Parathyroid adenoma (tissue), 2 donors: ENCODE results near the gene PER2.

Experiments
- H2AFZ ChIP-seq: fragments of 300-600 bp; sonication (generic); one replicate; pipeline ENCODE4 v1.7.0; 2017; ENCODE audit warnings: antibody characterized with exemption, mild to moderate bottlenecking
- H3K27ac ChIP-seq: fragments of 300-600 bp; sonication (generic); one replicate; pipeline ENCODE4 v1.7.0; 2017
- H3K27me3 ChIP-seq: fragments of 300-600 bp; sonication (generic); one replicate; pipeline ENCODE4 v1.7.0; 2017; ENCODE audit warnings: low read length; ENCODE audit not compliant: control insufficient read depth, insufficient read depth
- H3K36me3 ChIP-seq: fragments of 300-600 bp; sonication (generic); one replicate; pipeline ENCODE4 v1.7.0; 2017; ENCODE audit warnings: low read length; ENCODE audit not compliant: control insufficient read depth, insufficient read depth
- H3K4me1 ChIP-seq: fragments of 300-600 bp; sonication (generic); one replicate; pipeline ENCODE4 v1.7.0; 2017; ENCODE audit warnings: control low read depth
- H3K4me2 ChIP-seq: fragments of 300-600 bp; sonication (generic); one replicate; pipeline ENCODE4 v1.7.0; 2017; ENCODE audit warnings: low read length
- H3K4me3 ChIP-seq: fragments of 300-600 bp; sonication (generic); one replicate; pipeline ENCODE4 v1.7.0; 2017; ENCODE audit warnings: low read depth, low read length
- H3K79me2 ChIP-seq: fragments of 300-600 bp; sonication (generic); one replicate; pipeline ENCODE4 v1.7.0; 2017; ENCODE audit warnings: control low read depth
- H3K9ac ChIP-seq: fragments of 300-600 bp; sonication (generic); one replicate; pipeline ENCODE4 v1.7.0; 2017; ENCODE audit warnings: mild to moderate bottlenecking
- H3K9me3 ChIP-seq: fragments of 300-600 bp; sonication (generic); one replicate; pipeline ENCODE4 v1.7.0; 2017; ENCODE audit warnings: low read length; ENCODE audit not compliant: control insufficient read depth
- TF ChIP-seq, protein P1 (sequence below): fragments of 300-600 bp; sonication (generic); IDR thresholded peaks from one replicate; pipeline ENCODE4 v1.7.0; 2017; ENCODE audit warnings: antibody characterized with exemption, mild to moderate bottlenecking
- donor health status: primary hyperparathyroidism.

PER2 gene

DNA sequence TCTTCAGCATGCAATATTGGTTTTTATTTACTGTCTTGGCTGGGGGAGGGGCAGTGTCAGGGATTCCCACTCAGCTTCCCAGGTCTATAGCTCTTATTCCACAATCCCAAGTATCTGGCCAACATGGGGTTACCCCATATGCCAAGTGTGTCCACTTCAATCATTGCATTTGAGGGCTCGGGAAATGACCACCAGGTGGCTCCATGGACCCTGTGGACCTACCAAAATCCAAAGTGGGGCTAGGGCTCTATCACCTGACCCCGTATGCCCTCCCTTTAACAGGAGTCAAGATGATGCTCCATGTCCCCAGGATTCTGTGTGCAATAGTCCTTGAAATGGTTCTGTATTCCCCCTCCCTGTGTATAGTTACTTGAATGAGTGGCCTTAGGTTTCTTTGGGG is 19.8 kb upstream of the PER2 start:
- H3K27me3 ChIP-seq: no peaks in the 10 kb centered on the region
- peaks cover 2% of the 10 kb centered on the region for H3K4me1 ChIP-seq
- H3K27ac ChIP-seq: no peak overlapping the region
- no peaks in the 10 kb centered on the region for H3K79me2 ChIP-seq
- no peaks in the 10 kb centered on the region for H3K36me3 ChIP-seq
- no peaks in the 10 kb centered on the region for H3K9me3 ChIP-seq
- no peak overlapping the region for H3K4me3 ChIP-seq
- H2AFZ ChIP-seq: no peak overlapping the region
- TF ChIP-seq, protein P1, sequence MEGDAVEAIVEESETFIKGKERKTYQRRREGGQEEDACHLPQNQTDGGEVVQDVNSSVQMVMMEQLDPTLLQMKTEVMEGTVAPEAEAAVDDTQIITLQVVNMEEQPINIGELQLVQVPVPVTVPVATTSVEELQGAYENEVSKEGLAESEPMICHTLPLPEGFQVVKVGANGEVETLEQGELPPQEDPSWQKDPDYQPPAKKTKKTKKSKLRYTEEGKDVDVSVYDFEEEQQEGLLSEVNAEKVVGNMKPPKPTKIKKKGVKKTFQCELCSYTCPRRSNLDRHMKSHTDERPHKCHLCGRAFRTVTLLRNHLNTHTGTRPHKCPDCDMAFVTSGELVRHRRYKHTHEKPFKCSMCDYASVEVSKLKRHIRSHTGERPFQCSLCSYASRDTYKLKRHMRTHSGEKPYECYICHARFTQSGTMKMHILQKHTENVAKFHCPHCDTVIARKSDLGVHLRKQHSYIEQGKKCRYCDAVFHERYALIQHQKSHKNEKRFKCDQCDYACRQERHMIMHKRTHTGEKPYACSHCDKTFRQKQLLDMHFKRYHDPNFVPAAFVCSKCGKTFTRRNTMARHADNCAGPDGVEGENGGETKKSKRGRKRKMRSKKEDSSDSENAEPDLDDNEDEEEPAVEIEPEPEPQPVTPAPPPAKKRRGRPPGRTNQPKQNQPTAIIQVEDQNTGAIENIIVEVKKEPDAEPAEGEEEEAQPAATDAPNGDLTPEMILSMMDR: peak; percentile 43
- H3K4me2 ChIP-seq: no peak overlapping the region
- no peak overlapping the region for H3K9ac ChIP-seq

DNA sequence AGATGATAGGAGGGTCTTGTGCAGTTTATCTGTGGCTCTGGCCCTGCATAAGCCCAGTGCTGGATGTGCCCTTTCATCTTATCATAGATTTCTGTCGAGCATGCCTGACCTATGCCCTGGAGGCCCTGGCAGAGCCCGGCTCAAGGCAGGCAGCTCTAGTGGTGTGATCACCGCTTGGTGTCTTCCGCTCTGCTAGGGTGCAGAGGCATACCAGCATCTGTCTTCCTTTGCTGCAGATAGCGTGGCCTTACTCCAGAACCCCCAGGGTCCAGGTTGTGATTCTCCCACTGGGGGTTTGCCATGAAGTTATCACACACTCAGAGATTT is 18.2 kb upstream of the PER2 start:
- H3K36me3 ChIP-seq: no peaks in the 10 kb centered on the region
- no peak overlapping the region for H3K4me2 ChIP-seq
- peaks cover 2% of the 10 kb centered on the region for H3K4me1 ChIP-seq
- no peak overlapping the region for H3K9ac ChIP-seq
- H3K79me2 ChIP-seq: no peaks in the 10 kb centered on the region
- no peaks in the 10 kb centered on the region for H3K9me3 ChIP-seq
- TF ChIP-seq, protein P1: no peak
- H3K27ac ChIP-seq: no peak overlapping the region
- H2AFZ ChIP-seq: no peak overlapping the region
- H3K27me3 ChIP-seq: no peaks in the 10 kb centered on the region
- no peak overlapping the region for H3K4me3 ChIP-seq

DNA sequence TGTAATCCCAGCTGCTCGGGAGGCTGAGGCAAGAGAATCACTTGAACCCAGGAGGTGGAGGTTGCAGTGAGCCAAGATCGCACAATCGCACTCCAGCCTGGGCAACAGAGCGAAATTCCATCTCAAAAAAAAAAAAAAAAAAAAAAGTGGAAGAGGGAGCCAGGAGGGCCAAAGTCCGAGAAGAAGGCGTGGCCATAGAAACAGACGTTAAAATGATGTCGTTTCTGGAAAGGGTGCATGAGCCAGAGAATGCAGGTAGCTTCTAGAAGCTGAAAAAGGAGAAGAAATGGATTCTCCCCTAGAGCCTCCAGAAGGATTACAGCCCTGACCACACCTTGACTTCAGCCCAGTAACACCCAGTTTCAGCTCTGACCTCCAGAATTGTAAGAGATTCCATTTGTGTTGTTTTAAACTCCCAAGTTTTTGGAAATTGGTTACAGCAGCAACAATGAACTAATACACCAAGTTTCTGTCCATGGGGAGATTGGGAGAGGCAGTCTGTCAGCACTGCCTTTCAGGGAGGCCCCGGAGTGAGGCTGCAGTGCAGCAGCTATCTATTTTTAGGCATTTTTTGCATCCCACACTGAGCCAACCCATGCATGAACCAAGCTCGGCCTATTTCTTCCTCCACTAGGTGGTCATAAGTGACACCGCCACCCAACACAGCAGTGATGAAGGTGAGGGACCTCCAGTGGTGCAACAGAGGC is 17.7 kb upstream of the PER2 start:
- H3K36me3 ChIP-seq: no peaks in the 10 kb centered on the region
- no peak overlapping the region for H3K4me2 ChIP-seq
- TF ChIP-seq, protein P1: no peak
- no peaks in the 10 kb centered on the region for H3K27me3 ChIP-seq
- H3K4me3 ChIP-seq: no peak overlapping the region
- H3K27ac ChIP-seq: no peak overlapping the region
- no peaks in the 10 kb centered on the region for H3K9me3 ChIP-seq
- H3K4me1 ChIP-seq: peaks cover 2% of the 10 kb centered on the region
- H3K79me2 ChIP-seq: no peaks in the 10 kb centered on the region
- no peak overlapping the region for H2AFZ ChIP-seq
- H3K9ac ChIP-seq: no peak overlapping the region

DNA sequence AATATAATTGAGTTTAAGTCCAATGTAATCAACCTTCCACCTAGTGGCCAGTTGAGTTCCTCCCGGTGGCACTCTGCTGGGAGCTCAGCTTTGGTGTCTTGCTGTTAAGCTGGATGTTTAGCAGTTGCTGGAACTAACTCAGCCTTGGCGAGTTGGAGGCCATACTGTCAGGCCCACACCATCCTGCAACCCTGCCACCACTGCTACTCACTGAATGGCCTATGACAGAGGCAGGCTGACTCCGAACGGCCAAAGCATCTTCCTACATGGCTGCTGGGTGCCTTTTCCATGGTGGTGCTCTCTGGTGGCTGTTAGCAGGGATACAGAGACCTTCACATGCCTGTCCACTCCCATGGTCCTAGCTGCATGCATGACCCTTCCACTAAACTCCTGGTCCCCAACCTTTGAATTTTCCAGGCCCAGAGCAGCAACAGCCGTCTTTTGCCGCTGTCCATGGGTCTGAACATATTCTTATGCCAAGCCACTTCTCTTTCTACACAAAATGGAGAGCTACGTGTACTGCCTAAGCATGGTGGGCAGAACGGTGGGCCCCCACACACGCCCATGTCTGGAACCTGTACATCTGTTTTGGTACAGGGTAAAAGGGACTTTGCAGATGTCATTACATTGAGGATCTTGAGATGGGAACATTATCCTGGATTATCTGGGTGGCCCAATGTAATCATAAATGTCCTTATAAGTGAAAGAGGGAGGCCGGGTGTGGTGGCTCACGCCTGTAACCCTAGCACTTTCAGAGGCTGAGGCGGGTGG is 16.9 kb upstream of the PER2 start:
- TF ChIP-seq, protein P1: no peak

More for the DNA sequence above, 16.9 kb upstream of the PER2 start:
- H3K9ac ChIP-seq: no peak overlapping the region
- no peak overlapping the region for H3K27ac ChIP-seq
- no peak overlapping the region for H3K4me3 ChIP-seq
- no peaks in the 10 kb centered on the region for H3K27me3 ChIP-seq
- H3K36me3 ChIP-seq: no peaks in the 10 kb centered on the region
- H3K4me1 ChIP-seq: peaks cover 2% of the 10 kb centered on the region
- no peak overlapping the region for H2AFZ ChIP-seq
- no peaks in the 10 kb centered on the region for H3K79me2 ChIP-seq
- H3K4me2 ChIP-seq: no peak overlapping the region
- no peaks in the 10 kb centered on the region for H3K9me3 ChIP-seq
